OCI-LY1 (cell line): ENCODE results near the gene KLK12.

ENCODE experiments used
- H2AFZ ChIP-seq: fragments of 200-600 bp; sonication (generic), shearing (Covaris generic); 2 replicates; pipeline ENCODE4 v1.6.0; 2014; ENCODE audit warnings: antibody characterized with exemption, mild to moderate bottlenecking, low read length
- H3F3A ChIP-seq: fragments of 200-600 bp; sonication (generic), shearing (Covaris generic); 2 replicates; pipeline ENCODE4 v1.6.0; 2014; ENCODE audit warnings: mild to moderate bottlenecking, antibody characterized with exemption, low read length, moderate library complexity; ENCODE audit not compliant: insufficient read depth
- H3K27ac ChIP-seq: fragments of 200-600 bp; sonication (generic); 2 replicates; pipeline ENCODE4 v1.5.1; 2014; ENCODE audit warnings: low read length, mixed run types, mild to moderate bottlenecking, low read depth; ENCODE audit not compliant: poor library complexity, severe bottlenecking
- H3K27me3 ChIP-seq: fragments of 200-600 bp; sonication (generic); 2 replicates; pipeline ENCODE4 v1.6.0; 2014; ENCODE audit warnings: antibody characterized with exemption, mild to moderate bottlenecking, low read length, moderate library complexity; ENCODE audit not compliant: insufficient read depth
- H3K36me3 ChIP-seq: fragments of 200-600 bp; sonication (generic); 2 replicates; pipeline ENCODE4 v1.6.1; 2014; ENCODE audit warnings: mild to moderate bottlenecking, antibody characterized with exemption, low read length, moderate library complexity, mixed read lengths; ENCODE audit not compliant: insufficient read depth
- H3K4me1 ChIP-seq: fragments of 200-600 bp; sonication (generic); 2 replicates; pipeline ENCODE4 v1.5.1; 2014; ENCODE audit warnings: mild to moderate bottlenecking, low read length, moderate library complexity; ENCODE audit not compliant: insufficient read depth, severe bottlenecking
- H3K4me2 ChIP-seq: fragments of 200-600 bp; sonication (generic), shearing (Covaris generic); 2 replicates; pipeline ENCODE4 v1.6.1; 2014; ENCODE audit warnings: low read length
- H3K4me3 ChIP-seq: fragments of 200-600 bp; sonication (generic); 2 replicates; pipeline ENCODE4 v1.5.1; 2014; ENCODE audit warnings: low read length, low read depth, mild to moderate bottlenecking, mixed read lengths; ENCODE audit not compliant: poor library complexity, severe bottlenecking
- H3K79me2 ChIP-seq: fragments of 200-600 bp; shearing (Covaris generic); 2 replicates; pipeline ENCODE4 v1.6.1; 2016; ENCODE audit warnings: mixed run types, low read length, mixed read lengths; ENCODE audit not compliant: insufficient read depth
- H3K9ac ChIP-seq: fragments of 200-600 bp; sonication (generic), shearing (Covaris generic); 2 replicates; pipeline ENCODE4 v1.6.1; 2014; ENCODE audit warnings: mild to moderate bottlenecking, low read length, mixed read lengths
- H3K9me2 ChIP-seq: fragments of 200-600 bp; sonication (generic), shearing (Covaris generic); 2 replicates; pipeline ENCODE4 v1.6.1; 2014; ENCODE audit warnings: low read depth, mild to moderate bottlenecking, low read length, mixed read lengths
- H3K9me3 ChIP-seq: fragments of 200-600 bp; shearing (Covaris generic); 2 replicates; pipeline ENCODE4 v1.6.1; 2014; ENCODE audit warnings: low read length, mixed read lengths
- H4K20me1 ChIP-seq: fragments of 200-600 bp; sonication (generic), shearing (Covaris generic); 2 replicates; pipeline ENCODE4 v1.6.0; 2016; ENCODE audit warnings: mild to moderate bottlenecking, low read length; ENCODE audit not compliant: insufficient read depth
- EZH2 ChIP-seq: fragments of 200-600 bp; sonication (generic), shearing (Covaris generic); IDR thresholded peaks from 2 replicates; pipeline ENCODE4 v1.8.0; 2017; ENCODE audit warnings: borderline replicate concordance, mixed run types, mild to moderate bottlenecking, antibody characterized with exemption, low read length, moderate library complexity, mixed read lengths
- TF ChIP-seq, protein P1 (sequence below): fragments of 200-600 bp; sonication (generic), shearing (Covaris generic); IDR thresholded peaks from 2 replicates; pipeline ENCODE4 v1.5.1; 2017; ENCODE audit warnings: mild to moderate bottlenecking, antibody characterized with exemption, low read length, moderate library complexity, mixed read lengths

The KLK12 gene

DNA sequence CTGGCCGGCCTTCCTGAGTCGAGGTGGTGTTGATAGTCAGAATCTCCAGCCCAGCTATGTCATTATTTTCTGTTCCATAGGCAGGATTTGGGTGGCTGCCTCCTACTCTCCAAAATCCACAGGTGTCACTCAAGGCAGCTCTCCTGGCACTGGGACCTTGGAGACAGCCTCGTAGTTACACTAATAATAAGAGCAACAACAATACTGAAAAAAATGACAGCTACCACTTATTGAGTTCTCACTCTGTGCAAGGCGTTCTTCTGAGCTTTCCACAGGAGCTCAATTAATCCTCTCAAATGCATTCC lies 12.2 kb upstream of the KLK12 start:
- no peaks in the 10 kb centered on the region; the same call in 1 of the 2 replicates for H3K27me3 ChIP-seq
- H4K20me1 ChIP-seq: no peaks in the 10 kb centered on the region
- H3K4me3 ChIP-seq: no peak overlapping the region
- H3K79me2 ChIP-seq: no peaks in the 10 kb centered on the region
- no peak overlapping the region for H3K4me2 ChIP-seq
- no peaks in the 10 kb centered on the region for H3F3A ChIP-seq
- no peak overlapping the region for H3K27ac ChIP-seq
- no peaks in the 10 kb centered on the region for H3K9me2 ChIP-seq
- TF ChIP-seq, protein P1, sequence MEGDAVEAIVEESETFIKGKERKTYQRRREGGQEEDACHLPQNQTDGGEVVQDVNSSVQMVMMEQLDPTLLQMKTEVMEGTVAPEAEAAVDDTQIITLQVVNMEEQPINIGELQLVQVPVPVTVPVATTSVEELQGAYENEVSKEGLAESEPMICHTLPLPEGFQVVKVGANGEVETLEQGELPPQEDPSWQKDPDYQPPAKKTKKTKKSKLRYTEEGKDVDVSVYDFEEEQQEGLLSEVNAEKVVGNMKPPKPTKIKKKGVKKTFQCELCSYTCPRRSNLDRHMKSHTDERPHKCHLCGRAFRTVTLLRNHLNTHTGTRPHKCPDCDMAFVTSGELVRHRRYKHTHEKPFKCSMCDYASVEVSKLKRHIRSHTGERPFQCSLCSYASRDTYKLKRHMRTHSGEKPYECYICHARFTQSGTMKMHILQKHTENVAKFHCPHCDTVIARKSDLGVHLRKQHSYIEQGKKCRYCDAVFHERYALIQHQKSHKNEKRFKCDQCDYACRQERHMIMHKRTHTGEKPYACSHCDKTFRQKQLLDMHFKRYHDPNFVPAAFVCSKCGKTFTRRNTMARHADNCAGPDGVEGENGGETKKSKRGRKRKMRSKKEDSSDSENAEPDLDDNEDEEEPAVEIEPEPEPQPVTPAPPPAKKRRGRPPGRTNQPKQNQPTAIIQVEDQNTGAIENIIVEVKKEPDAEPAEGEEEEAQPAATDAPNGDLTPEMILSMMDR: no peak
- TF ChIP-seq EZH2: no peak
- no peak overlapping the region for H3K9ac ChIP-seq
- no peaks in the 10 kb centered on the region for H3K9me3 ChIP-seq
- no peak overlapping the region for H2AFZ ChIP-seq
- no peaks in the 10 kb centered on the region for H3K36me3 ChIP-seq
- H3K4me1 ChIP-seq: no peaks in the 10 kb centered on the region

DNA sequence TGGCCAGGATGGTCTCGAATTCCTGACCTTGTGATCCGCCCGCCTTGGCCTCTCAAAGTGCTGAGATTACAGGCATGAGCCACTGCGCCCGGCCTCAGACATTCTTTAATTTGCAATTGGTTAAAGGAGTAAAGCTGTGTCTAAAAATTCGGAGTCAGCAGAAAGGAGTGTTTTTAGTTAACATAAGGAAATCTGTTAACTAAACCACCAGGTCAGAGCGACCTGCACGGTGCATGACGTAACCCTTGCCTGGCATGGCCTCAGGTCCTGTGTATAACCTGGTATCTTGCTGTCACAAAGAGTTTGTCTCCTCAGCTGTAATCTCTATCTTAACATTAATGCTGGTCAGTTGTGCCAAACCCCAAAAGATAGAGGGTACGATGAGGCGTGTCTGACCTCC lies 9.5 kb upstream of the KLK12 start:
- Histone ChIP-seq H3K4me3 (no peak overlapping the region), H3K27me3 (no peaks in the 10 kb centered on the region), H4K20me1 (no peaks in the 10 kb centered on the region), H2AFZ (no peak overlapping the region), H3K79me2 (no peaks in the 10 kb centered on the region), H3K36me3 (no peaks in the 10 kb centered on the region), H3K4me1 (no peaks in the 10 kb centered on the region), H3F3A (no peaks in the 10 kb centered on the region), H3K4me2 (no peak overlapping the region), H3K27ac (no peak overlapping the region), H3K9ac (no peak overlapping the region), H3K9me2 (no peaks in the 10 kb centered on the region), H3K9me3 (no peaks in the 10 kb centered on the region)
- TF ChIP-seq, protein P1: no peak
- no peak for TF ChIP-seq EZH2

DNA sequence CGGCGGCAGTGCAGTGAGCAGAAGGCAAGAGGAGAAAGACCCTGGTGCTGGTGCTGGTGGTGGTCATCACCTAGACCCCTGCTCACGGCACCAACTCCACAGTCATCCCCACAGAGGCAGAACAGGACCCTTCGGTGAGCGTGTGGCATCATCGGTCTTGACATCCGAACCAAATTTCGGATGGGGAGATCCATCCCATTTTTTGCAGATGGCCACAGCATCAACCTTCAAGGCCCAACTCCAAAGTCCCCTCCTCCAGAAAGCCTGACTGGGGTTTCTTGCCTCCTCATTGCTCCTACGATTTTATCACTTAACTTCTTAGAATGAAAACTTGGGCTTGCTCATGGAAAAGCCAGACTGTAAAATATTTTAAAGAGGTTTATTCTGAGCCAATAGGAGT lies 8.7 kb upstream of the KLK12 start:
- TF ChIP-seq, protein P1: no peak
- TF ChIP-seq EZH2: no peak

More for the DNA sequence above, 8.7 kb upstream of the KLK12 start:
- Histone ChIP-seq H3K4me2 (no peak overlapping the region), H3K27ac (no peak overlapping the region), H3K4me3 (no peak overlapping the region), H3K9ac (no peak overlapping the region), H3K79me2 (no peaks in the 10 kb centered on the region), H3F3A (no peaks in the 10 kb centered on the region), H3K4me1 (no peaks in the 10 kb centered on the region), H4K20me1 (no peaks in the 10 kb centered on the region), H3K27me3 (no peaks in the 10 kb centered on the region), H3K9me3 (no peaks in the 10 kb centered on the region), H3K9me2 (no peaks in the 10 kb centered on the region), H3K36me3 (no peaks in the 10 kb centered on the region), H2AFZ (no peak overlapping the region)
